Head of caudate nucleus (tissue), 42 donors: Measurements from ENCODE around the gene RFFL.

Source experiments
- DNase-seq, 42 donors: peaks; one replicate each; pipeline versions ENCODE4 v3.0.0 to v3.0.0-alpha.2; 2020 to 2021; ENCODE audit warnings: mixed read lengths in 7 of 42
- intact Hi-C: fragments of 100-400 bp; cut with DNase I; formaldehyde crosslinking; loops from one replicate; pipeline ENCODE4 v1.15.0; 2022

RFFL gene

GRCh38 chr17:34991606-34992005 lies 71.9 kb downstream of the RFFL start:
- no peak for DNase-seq
- intact Hi-C loops, result no loop called here

- no peak for DNase-seq
- intact Hi-C loops, result no loop called here
Observed at GRCh38 chr17:34990921-34991365, 72.6 kb downstream of the RFFL start.

DNA sequence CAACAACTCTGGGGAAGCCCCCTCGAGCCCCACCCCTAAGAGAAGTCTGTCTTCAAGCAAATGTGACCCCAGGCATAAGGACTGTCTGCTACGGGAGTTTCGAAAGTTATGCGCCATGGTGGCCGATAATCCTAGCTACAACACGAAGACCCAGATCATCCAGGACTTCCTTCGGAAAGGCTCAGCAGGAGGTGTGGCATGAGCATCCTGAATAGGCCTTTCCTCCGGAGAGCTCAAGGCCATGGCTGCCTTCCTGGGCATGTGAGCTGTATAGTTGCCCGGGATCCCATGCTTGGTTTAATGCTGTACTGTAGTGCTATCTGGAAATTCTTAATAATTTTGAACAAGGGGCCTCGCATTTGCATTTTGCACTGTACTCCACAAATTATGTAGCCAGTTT lies 74.0 kb downstream of the RFFL start:
- intact Hi-C loops, result no loop called here
- no peak for DNase-seq

- no peak for DNase-seq
- intact Hi-C loops, result no loop called here
Observed at GRCh38 chr17:34988644-34989043, 74.9 kb downstream of the RFFL start.

DNA sequence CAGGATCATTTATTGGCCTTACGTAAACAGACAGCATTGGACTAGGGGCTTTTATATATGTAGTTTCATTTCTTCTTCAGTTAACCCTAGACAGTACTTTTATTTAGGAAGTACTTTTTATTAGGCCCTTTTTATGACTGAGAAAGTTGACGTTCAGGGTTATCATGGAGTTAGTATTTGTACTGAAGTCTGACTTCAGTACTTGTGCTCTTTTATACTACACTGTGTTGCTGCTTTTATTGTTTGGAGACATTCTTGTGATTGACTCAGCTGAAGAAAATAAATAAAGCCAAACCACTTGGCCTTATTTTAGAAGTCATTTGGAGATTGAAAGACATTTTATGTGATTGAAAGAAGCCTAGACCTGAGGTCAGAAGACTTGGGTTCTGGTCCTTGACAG lies 76.3 kb downstream of the RFFL start:
- DNase-seq, result no peak
- intact Hi-C loops, result no loop called here

DNA sequence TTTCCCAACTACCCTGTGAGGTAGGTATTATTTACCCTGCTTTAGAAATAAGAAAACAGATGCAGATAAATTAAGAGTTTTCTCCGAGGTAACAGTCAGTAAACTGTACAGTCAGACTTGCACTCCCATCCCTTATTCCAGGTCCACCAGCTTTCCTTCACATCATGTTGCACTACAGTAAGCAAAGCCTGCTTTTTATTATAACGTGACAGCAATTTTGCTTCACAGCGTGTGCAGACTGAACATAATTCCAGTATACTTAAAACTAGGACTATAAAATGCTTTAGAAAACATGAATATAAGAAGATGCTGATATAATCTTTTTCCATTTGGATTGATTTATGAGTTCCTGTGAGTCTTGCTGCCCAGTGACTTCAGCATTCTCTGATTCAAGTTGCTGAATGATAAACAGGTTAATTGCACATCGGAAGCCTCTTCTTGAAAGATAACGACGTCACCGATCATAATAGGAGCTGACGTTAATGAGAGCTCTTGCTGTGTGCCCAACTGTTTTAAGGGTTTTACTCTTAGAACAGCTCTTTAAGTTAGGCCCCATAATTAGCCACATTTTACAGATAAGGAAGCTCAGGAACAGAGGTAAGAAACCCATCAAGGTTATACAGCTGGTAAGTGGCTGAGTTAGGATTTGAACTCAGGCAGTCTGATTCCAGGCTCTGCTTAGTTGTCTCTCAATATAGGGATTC lies 81.8 kb downstream of the RFFL start:
- no peak for DNase-seq
- intact Hi-C loops, result loop anchor here (1.0 to 5.0 kb wide), 3 partner anchors 12 to 106 kb away; partner anchors contain the start of genes CCT6B and ZNF830

DNA sequence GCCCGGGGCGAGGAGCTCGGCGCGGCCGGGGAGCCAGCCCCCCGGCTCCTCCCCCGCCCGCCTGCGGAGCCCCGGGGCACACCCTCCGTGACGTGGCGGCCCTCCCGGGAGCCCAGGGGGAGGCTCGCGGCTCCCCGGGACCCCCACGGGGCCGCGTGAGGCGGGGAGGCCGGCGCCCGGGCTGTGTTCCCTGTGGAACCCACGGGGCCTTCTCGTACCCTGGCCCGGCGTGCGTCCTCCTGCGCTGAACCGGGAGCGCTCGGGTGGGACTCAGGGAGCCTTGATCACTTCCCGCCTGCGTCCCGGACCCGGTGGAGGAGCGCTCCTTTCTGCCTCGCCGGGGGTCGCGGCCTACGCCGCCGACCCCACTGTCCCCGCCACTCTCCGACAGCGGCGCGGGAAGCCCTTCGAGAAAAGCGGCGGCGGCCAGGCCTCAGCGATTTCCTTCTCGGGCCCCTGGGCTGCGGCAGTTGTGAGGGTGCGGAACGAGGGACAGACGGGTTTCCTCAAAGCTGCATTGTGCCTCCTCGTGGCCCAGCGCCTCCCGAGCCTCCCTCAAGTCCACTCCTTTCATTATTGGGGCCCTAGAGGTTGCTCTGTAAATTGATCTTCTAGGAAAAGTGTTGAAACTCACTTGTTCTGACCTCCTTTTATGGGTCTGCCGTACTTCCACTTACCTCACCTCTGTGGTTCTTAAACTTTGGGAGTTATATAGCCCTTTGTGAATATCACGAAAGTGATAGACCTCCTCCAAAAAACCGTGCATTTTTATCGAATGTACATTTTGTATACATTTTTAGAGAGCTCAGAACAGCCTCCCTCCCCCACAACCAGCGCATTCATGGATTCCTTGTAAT lies 82.6 kb downstream of the RFFL start:
- intact Hi-C loops, result loop anchor here (1.0 to 5.0 kb wide), 3 partner anchors 12 to 106 kb away; partner anchors contain the start of genes CCT6B and ZNF830
- DNase-seq, result peak; percentile 26 to 91 (median 80)

DNA sequence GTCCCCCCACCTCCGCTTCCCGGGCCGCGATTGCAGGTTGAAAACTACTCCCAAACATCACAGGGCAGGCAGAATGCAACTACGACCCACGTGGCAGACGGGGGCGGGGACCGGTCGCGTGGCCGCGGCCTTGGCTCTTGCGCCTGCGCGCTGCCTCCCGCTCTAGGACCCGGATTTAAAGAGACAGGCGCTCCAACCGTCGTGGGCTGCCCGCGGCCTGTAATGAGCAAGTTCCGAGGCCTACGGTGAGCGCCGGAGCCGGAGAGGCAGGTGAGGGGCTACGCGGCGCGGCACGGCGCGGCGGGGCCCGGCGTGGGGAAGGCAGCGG lies 83.2 kb downstream of the RFFL start, which contains the start of gene LIG3:
Gene LIG3, plus strand, starts transcription at position 160 of the 328 bp plus-strand sequence. CDS start 2,494 bp downstream, outside the sequence.
- peak; percentile 85 to 97 (median 93) for DNase-seq
- intact Hi-C loops, result loop anchor here (2.0 to 5.0 kb wide), 2 partner anchors 20 to 107 kb away; partner anchors contain the start of genes CCT6B and ZNF830

- peak in 2 of 42 donors; percentile 11 to 41 for DNase-seq
- intact Hi-C loops, result loop anchor here (2.0 to 5.0 kb wide), 2 partner anchors 19 to 108 kb away; partner anchors contain the start of genes CCT6B and ZNF830
Observed at GRCh38 chr17:34979650-34980352, 83.7 kb downstream of the RFFL start.

GRCh38 chr17:34979153-34979552 lies 84.4 kb downstream of the RFFL start:
- no peak for DNase-seq
- intact Hi-C loops, result no loop called here

GRCh38 chr17:34974794-34975785 lies 88.4 kb downstream of the RFFL start:
- intact Hi-C loops, result no loop called here
- no peak for DNase-seq

- DNase-seq, result no peak
- intact Hi-C loops, result no loop called here
Observed at GRCh38 chr17:34974179-34974578, 89.3 kb downstream of the RFFL start.

- DNase-seq, result peak; percentile 82 to 98 (median 92)
- intact Hi-C loops, result loop anchor here (2.0 kb wide), 1 partner anchor 19 kb away; the partner anchor contains the start of gene LIG3
Observed at GRCh38 chr17:34961093-34961911, 102.2 kb downstream of the RFFL start, which contains the start of the genes CCT6B and ZNF830. Gene CCT6B (minus strand): TSS chr17:34961460. CDS start chr17:34961393, 67 bp downstream. Gene ZNF830 (plus strand): TSS chr17:34961540. CDS start chr17:34961567, 27 bp downstream.

DNA sequence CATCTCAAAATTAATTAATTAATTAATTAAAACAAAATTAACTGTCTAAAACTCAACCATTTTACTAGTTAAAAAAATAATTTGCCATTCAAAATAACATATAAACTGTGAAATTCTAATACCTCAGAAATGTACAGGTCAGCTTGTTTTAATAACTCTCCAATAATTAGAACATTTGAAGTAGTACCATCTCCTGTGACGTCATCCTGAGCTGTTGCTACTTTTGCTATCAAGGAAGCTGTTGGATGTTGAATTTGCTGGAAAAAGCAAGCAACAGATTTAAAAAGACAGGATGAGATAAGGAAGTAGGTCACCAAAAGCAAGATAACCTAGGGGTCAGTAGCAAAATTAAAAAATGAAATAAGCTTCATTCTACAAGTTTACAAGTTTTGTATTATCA lies 105.1 kb downstream of the RFFL start:
- no peak for DNase-seq
- intact Hi-C loops, result no loop called here
